ENCODE results near the gene CYP27C1.

Gene CYP27C1

DNA sequence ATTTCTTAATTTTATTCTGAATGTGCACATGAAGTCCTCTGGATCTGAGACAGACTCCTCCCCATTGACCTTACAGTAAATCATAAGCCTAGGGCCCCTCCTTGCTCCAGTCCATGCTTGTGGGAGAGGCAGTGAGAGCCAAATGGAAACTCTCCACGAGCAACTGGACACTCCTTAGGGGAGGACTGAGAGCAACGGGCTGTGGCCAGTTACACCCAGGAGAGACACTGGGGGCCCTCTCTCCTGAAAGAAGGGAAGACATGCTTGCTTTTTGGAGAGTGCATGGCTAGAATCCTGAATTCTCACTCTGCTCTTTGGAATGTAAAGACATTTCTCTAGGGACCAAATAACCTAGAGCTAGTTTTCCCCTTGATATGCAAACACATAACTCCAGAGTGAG lies 64.2 kb downstream of the CYP27C1 start:
- no peak for DNase-seq

DNA sequence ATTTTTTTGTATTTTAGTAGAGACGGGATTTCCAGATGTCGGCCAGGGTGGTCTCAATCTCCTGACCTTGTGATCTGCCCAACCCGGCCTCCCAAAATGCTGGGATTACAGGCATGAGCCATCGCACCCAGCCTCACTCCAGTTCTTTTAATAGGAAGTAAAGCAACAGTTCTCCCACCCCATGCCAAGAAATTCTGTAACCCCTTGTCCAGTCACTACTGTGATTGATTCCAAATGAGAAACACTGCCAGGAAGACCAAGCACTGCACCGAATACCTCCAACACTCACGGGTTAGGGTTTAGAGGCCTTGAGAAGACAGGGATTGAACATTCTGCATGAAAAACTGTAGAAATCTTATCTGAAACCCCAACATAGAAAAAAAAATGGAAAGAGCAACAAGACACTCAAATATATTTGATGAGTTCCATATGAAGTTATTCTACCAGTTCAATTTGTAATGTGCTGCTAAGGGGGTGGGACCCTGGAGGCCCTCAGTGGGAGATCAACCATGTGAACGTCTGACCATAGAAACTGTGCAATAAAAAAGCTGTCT lies 65.0 kb downstream of the CYP27C1 start:
- DNase-seq: no peak

DNA sequence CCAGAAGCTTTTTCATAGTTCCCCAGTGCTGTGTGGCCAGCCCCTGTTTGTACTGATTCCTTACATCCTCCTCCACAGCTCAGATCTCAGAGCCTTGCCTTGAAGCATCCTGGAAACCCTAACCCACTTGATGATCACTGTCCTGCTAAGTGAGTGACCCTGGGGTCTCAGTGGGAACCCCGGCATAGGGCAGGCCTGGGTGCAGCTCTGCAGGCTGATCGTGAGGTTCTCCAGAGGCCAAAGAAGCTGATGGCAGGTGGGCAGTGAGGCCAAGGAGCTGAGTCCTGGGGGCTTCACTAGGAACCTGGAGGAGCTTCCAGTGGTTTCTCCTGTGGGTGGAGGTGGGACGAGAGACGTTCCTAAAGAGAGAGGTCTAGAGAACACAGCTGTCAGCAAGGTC lies 65.7 kb downstream of the CYP27C1 start:
- no peak for DNase-seq

DNA sequence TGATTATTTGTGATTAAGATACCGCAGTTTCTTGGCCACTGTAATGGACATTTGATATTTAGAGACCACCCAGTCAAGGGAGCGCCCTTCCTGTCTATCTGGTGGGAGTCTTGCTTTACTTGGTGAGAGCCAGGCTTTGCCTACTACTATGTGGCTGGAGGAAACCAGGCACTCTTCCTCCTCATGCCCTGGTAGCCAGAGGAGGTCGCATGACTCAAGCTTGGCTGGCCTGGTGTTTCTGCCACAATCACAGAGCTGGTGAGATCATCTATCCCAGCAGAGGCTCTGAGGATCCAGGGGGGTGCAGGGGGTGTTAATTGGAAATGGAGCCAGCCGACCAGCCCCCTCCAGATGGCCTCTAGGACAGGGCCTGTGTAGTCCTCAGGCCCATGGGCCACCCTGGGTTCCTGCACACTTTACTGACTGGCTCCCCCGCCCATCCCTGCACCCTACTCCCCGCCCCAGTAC lies 66.4 kb downstream of the CYP27C1 start:
- peak in 25 of 51 donors; percentile 27 to 80 (median 53) for DNase-seq

DNA sequence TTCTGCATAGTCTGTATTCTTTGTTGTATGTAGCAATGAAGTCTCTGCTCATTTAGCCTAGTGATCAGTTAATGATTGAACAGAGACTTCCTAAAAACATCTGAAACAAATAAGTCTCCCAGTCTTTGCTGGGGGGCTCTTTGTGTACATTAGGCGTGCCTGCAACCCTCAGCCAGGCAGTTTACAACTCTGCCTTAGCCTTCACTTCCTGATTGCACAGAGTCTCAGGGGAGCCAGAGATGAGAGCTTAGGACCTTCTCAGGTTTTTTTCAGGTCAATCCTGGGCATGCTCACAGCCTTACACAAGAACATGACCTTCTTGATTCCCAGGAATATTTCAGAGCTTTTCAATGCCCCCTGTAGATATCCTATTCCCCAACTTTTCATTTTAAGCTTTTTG lies 69.1 kb downstream of the CYP27C1 start:
- no peak for DNase-seq

DNA sequence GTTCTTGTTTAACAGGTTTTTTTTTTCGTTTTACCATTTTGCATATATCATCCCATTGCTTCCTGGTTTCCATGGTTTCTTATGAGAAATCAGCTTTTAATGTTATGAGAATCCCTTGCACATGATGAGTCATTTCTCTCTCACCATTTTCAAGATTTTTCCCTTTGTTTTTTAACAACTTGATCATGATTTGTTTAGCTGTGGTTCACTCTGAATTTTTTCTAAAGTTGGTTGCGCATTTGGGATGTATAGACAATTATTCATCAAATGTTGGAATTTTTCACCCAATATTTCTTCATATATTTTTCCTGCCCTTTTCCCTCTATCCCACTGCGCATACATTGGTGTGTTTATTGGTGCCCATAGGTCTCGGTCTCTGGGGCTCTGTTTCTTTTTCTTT lies 70.7 kb downstream of the CYP27C1 start:
- DNase-seq: no peak

DNA sequence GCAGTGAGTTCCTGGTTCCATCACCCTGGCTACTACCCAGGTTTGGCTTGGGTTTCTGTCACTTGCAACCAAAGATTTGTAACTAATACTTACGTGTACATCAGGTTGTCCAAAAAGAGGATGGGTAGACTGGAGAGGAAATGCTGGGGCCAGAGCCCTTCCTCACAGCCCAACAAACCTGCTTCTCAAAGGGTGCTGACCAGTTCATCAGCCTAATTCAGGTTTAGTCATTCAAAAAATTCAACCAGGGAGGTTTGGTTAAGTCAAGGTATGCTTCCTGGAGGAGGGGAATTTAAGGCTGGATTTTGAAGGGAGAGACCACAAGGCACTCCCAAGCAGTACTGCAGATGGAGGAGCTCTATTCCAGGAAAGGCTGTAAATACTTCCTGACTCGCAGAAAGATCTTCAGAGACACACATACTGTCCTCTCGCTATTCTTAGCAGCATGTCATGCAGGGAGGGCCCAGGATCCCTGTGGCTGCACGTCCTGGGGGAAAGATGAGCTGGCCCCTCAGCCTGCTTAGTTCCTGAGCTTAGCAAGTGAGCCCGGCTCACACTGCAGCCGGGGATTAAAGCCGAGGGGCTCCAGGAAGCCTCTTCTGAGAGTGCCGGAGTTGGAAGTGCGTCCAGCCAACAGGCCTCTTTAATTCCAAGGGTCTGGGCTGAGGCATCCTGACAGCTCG lies 73.1 kb downstream of the CYP27C1 start:
- no peak for DNase-seq

DNA sequence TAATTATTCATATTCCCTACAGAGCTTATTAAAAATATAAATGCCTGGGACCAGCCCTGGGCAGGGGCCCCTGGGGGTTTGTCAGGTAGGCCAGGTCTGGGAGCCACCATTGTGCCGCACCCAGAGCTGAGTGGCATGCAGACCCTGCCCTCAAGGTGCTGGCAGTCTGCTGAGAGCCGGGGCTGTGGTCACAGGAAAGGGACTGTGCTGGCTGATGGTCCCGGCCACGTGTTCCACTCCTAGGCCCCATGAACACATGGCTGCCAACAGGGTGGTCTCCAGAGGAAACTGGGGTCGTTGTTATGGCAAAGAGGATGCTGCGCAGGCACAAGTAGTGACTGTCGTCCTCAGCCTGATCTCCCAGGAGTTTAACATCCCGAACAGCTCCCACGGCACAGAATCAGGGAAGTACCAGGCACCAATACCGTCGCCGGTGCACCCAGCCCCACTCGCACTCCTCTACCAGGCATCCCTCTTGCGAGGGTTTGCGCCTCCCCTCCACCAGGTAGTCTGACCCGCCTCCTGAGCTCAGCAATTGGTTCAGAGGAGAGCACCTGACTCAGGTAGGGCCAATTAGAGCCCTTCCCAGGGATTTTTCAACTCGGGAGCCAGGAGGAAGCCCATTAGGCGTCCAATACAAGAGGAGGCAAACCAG lies 73.9 kb downstream of the CYP27C1 start:
- DNase-seq: no peak

DNA sequence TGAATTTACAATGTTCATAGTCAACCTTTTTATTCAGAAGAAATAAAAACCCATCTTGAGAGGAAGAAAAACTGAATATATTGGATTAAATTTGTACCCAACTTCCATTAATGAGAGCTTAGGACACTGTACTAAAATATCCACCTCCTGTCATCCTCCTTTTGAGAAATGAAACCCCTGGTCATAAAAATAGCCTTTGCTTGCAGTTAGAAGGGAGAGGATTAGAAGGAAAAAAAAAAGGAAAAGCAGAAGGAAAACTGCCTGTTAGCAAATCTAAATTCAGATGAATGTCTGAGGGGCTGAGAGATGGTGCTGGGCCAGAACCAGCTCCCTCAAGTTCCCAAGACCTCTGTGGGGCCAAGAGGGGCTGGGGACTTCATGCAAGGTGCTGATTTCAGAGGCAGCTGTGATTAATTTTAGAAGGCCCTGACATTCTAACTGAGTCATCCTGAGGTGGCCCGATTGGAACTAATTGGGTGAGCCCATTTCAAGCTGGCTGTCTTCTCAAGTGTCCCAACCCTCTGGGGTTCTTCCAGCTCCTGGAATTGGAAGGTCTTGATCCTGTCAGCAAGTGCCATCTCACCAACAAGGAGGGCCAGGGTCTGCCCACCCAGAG lies 74.7 kb downstream of the CYP27C1 start:
- no peak for DNase-seq

DNA sequence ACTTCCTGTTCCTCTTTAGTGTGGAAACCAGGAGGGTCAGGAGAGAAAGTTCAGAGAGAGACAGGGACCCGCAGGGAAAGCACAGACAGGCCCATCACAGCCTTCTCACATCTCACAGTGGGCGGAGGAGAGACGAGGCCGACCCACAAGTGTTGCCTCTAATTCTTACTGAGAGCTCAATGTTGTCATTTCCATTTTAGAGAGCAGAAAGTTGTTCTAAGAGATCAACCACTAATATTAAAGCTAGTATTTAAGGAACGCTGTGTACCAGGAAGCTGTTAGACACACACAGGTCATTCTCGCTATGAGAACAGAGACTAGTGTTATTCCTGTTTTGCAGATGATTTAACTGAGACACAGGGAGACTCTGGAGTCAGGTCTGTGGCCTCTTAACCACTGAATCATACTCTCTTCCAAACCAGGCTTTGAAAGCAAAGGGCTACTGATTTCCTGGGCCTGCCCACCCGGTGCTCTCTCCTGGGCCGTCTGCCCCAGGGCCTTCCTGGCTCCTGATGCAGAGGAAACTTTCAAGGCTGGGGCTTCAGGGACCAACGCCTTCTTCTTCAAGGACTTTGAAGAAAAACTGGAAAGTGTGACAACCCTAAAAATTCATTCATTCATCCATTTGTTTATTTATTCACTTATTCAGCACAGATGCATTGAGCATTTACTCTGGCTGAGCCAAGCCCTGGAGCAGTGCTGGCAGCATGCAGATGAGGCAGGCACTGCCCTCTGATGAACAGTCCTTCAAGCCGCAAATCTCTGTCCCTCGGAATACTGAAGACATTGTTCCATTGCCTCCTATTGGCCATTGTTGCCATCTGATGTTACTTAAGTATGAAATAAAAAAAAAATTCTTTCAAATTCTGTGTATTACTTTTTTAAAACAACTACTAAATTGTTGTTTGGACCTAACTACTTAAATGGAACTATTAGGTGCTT lies 76.0 kb downstream of the CYP27C1 start:
- peak in 28 of 51 donors; percentile 13 to 83 (median 51) for DNase-seq

DNA sequence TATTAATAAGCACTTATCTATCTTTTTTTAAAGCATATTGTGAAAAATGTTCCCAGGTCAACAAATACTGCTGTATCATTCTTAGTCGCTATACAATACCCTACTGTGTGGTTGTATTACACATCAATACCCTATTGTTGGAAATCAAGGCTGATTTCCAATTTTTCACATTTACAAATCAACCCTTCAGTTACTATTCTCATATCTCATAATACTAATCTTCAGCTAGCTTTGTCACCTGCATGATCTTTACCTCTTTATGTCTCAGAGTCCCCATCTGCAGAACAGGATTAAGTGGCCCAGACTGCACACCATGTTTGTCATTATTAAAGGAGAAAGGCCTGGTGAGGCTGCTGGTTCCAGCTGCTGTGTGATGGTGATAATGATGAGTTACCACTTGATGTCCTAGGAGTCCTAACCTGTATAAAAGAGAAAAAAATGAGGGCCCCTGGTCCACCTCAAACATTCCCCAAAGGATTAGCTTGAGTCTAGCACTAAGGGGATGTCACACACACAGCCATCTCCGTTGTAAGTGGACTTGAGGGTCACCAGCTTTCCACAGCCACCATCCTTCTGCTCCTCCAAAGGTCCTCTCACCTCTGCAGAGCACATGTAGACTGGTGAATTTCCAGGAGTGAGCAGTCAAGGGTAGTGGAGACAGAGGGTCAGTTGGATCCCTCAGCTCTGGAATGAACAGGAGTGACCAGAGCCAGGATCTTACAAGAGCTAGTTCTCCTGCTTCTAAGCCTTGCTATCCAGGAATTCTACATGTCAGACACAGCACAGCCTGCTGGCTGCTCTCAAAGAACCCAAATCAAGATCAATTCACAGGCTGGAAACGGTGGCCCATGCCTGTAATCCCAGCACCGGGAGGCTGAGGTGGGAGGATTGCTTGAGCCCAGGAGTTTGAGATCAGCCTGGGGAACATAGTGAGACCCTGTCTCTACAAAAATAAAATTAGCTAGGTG lies 77.2 kb downstream of the CYP27C1 start:
- no peak for DNase-seq

DNA sequence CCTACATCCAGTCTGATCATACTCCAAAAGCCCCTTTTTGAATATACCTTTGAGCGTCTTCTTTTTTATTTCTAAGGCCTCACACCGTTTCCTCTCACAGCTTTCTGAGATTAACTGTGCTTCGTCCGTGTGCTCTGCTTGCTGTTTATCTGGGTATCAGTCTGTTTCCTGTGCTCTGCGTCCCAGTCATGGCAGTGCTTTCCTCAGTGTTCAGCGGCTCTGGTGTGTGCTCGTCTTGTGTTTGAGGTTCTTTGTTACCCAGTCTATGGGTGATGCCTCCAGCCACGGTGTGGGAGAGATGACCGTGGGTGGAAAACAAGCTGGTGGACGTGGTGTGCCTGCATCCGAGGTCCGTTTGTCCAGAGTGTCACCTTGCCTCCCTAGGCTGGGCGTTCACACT lies 79.6 kb downstream of the CYP27C1 start:
- DNase-seq: no peak

DNA sequence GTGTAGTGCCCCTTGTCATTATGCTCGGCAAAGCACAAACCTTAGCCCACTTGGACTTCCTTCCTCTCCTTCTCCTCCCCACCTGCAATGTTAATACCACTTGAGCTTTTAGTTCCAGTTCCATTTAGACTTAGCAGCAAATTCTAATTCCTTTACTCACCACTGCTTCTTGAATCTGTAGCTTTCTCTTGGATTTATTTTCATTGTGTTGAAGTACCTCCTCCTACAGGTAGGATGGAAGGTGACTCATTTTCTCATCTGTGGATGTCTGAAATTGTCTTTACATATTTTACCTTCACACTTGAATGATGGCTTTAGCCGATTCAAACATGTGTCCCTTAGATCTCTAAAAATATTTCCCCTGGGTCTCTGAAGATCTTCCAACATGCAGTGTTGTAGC lies 80.3 kb downstream of the CYP27C1 start:
- DNase-seq: no peak

DNA sequence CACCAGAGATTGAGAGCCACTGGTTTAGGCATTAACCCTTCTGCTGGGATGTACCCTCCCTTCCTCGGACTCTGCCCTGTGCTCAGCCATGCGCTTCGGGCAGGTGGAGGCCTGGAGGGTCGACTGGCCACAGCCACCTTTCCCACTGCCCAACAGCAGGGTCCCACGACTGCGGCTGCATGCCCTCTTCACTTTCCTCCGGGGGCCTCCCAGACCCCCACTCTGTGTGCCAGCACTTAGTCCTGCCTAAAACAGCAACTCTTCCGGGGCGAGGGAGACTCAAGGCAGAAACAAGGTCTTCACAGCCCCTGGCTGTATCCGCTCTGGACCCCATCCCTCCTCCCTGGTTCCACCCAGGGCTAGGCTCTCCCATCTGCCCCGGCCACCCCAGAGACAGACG lies 81.8 kb downstream of the CYP27C1 start:
- no peak for DNase-seq

DNA sequence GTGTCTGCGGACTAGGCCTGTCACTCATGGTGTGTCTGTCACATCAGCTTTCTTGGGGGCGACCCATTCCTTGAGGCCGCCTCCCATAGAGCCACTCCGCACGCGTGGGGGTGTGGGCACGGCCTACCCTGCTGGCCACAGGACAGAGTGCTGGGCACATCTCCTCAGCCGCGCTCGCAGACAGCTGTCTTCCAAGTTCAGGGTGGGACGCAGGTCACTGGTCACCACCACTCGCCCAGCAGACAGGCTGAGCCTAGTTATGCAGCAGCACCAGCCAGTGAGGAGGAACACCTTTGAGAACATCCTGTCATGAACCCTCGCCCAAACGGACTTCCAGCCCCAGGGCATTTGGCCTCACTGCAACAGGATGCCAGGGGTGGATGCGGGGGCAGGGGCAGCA lies 82.4 kb downstream of the CYP27C1 start:
- no peak for DNase-seq

DNA sequence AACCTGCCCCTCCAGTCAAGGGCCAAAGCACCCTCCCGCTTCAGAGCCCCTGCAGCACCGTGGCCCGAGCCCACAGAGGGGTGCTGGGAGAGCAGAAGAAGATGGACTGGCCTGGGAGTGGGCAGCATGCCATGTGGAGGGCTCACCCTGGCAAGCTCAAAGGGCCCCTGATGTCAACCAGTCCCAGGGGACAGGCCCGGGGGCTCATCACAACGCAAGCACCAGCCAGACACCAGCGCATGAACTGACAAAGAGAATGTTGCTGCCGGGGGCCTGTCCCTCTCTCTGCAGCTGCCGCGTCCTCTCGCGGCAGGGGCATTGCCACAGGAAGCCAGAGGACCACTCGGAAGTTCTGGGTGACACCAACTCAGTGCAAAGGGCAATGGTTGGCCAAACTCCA lies 82.9 kb downstream of the CYP27C1 start:
- DNase-seq: no peak

DNA sequence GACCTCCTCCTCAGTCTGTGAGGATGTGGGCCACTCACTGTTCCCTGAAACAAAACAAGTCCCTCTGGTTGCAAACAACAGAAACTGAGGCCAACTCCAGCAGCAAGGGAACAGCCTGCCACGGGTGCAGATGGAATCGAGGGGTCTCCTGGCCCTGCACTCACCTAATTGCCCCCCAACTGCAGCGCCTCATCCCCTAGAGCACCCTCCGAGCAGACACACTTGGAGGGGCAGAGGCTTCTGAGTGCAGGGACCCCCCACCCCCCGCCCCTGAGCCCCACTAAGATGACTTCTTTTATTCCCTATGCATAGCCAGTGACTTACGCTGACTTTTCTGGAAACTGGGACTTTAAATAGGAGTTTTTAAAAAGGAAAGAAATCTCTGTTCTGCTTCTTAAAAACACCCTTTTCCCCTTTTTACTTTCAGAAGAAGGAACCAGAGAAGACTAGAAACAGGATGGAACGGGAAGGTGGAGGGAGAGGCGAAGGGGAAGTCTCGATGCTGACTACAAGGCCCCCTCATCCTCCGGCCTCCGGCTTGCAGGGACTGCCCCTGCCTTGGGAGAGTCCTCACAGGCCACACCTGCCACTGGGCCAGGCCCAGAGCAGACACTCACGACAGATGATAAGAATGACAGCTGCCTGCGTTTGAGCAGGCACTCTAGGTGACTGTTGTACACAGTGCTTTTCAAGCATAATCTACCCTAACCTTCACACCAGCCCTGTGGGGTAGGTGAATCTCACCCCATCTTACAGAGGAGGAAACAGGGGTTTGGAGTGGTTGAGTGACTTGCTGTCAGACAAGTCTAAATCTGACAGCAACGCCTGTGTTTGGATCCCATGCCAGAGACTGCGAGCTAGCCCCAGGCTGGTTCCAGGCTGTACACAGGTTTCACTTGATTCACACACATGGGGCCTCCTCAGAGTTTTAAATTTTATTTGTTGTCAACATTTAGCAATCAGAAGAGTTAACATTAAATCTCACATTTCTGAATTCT lies 85.0 kb downstream of the CYP27C1 start:
- DNase-seq: no peak

DNA sequence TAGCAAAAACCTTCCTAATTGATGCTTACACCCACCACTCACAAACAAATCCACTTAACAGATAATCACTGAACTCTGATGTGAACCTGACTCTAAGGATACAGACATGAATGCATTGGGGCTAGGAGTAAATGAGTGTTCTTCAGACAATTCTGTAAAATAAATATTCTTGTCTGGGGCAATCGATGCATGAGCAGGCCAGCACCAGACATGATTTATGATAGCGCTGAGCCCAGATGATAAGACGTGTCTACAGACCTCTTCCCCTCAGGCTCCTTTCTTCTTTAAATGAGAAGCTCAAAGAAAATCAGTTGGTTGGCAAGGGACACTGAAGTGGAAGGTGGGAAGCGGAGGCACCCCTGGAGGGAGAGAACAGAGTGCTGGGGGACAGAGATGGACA lies 85.9 kb downstream of the CYP27C1 start:
- DNase-seq: no peak

Data from hypothalamus (tissue), 51 donors.